ENCODE measurements around the gene RPS16. TPM values are rescaled to one million over a fixed set of nuclear protein-coding genes. Genes with fewer than 3 reads are reported as not detected.
A peak's percentile ranks its signal among the peaks of the same experiment; 100 is the strongest.

Gene RPS16
- total RNA-seq, 1 donor from 2014 or later = 4,002 TPM

GRCh38 chr19:39388657-39389056 is 47.1 kb downstream of the RPS16 start:
- Mint-ChIP-seq H3K9me3 (no peaks in the 10 kb centered on the region), H3K27ac (peak overlapping the region; percentile 33), H3K27me3 (no peaks in the 10 kb centered on the region), H3K36me3 (ENCODE audit: low read depth) (peaks cover 81% of the 10 kb centered on the region), H3K4me3 (no peak overlapping the region), H3K4me1 (peaks cover 38% of the 10 kb centered on the region)
- DNase-seq = no peak
- no peak for ATAC-seq (ENCODE audit: low read depth)
- POLR2A ChIA-PET = interaction anchor here (0.6 to 1.1 kb wide), 2 partner anchors 47 to 142 kb away, joined by 3 to 4 read pairs; partner anchors contain the start of gene SAMD4B
- TF ChIP-seq CTCF (IDR thresholded peaks at IDR 0.05) = no peak
- intact Hi-C loops (cut with micrococcal nuclease) = no loop called here
- CTCF ChIA-PET = no interaction called here

GRCh38 chr19:39386557-39386956 is 49.2 kb downstream of the RPS16 start:
- H3K27me3 Mint-ChIP-seq = no peaks in the 10 kb centered on the region
- peaks cover 28% of the 10 kb centered on the region for H3K4me1 Mint-ChIP-seq
- ChIA-PET POLR2A (no interaction called here), CTCF (no interaction called here)
- H3K9me3 Mint-ChIP-seq = no peaks in the 10 kb centered on the region
- no peak for TF ChIP-seq CTCF (IDR thresholded peaks at IDR 0.05)
- DNase-seq (no peak), ATAC-seq (ENCODE audit: low read depth) (no peak)
- no peak overlapping the region for H3K4me3 Mint-ChIP-seq
- peaks cover 91% of the 10 kb centered on the region for H3K36me3 Mint-ChIP-seq (ENCODE audit: low read depth)
- H3K27ac Mint-ChIP-seq = no peak overlapping the region
- intact Hi-C loops (cut with micrococcal nuclease) = no loop called here

DNA sequence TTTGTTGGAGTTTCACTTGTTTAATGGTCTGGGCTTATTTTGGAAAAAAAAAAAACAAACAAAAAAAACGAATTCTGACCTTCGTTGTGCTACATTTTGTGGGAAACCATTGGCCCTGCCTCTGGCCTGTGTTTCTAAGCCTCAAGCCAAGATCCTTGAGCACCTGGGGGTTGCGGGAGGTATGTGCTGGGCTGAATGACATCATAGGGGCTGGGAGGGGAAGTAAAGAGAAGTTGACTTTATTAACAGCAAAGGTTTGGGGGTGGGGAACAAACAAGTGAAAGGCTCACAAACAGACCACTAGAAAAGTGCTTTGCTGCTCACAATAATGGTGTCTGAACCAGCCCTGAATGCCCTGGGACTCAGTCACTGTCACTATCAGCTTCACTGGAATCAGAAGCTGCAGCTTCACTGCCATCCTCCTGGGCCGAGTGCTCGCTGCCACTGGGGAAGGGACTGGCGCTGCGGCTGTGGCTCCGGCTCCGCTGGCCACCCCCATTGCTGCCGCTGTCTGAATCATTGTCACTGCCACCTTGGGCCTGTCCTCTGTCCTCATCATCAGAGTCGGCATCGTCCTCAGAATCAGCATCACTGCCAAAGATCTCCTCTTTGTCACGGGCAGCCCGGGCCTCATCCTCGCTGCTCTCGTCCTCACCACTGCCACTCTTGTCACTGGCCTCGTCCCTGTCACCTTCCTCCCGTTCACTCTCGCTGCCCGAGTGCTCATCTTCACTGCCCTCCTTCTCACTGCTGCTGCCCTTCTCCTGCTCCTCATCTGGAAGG is 49.9 kb downstream of the RPS16 start:
- DNase-seq (no peak), ATAC-seq (ENCODE audit: low read depth) (no peak)
- intact Hi-C loops (cut with micrococcal nuclease) = no loop called here
- ChIA-PET POLR2A (interaction anchor here (0.8 kb wide), 1 partner anchor 37 kb away, joined by 4 read pairs; no protein-coding TSS in a partner anchor), CTCF (no interaction called here)
- Mint-ChIP-seq H3K4me1 (peaks cover 21% of the 10 kb centered on the region), H3K27ac (no peak overlapping the region), H3K4me3 (no peak overlapping the region), H3K36me3 (ENCODE audit: low read depth) (peaks cover 91% of the 10 kb centered on the region), H3K27me3 (no peaks in the 10 kb centered on the region), H3K9me3 (no peaks in the 10 kb centered on the region)
- TF ChIP-seq CTCF (IDR thresholded peaks at IDR 0.05) = no peak

GRCh38 chr19:39384839-39385568 is 50.7 kb downstream of the RPS16 start:
- Mint-ChIP-seq H3K4me1 (peaks cover 13% of the 10 kb centered on the region), H3K4me3 (no peak overlapping the region), H3K36me3 (ENCODE audit: low read depth) (peaks cover 88% of the 10 kb centered on the region), H3K27ac (no peak overlapping the region), H3K9me3 (no peaks in the 10 kb centered on the region), H3K27me3 (no peaks in the 10 kb centered on the region)
- no peak for DNase-seq
- no peak for ATAC-seq (ENCODE audit: low read depth)
- ChIA-PET CTCF (no interaction called here), POLR2A (interaction anchor here (0.7 to 0.8 kb wide), 2 partner anchors 37 to 84 kb away, joined by 3 to 4 read pairs; no protein-coding TSS in a partner anchor)
- TF ChIP-seq CTCF (IDR thresholded peaks at IDR 0.05) = no peak
- intact Hi-C loops (cut with micrococcal nuclease) = no loop called here

Other genes starting within 250 kb of the RPS16 start
- not detected in 2 replicates for gene NCCRP1, start 239.0 kb downstream of the RPS16 start, total RNA-seq
- gene SYCN, start 231.7 kb downstream of the RPS16 start, total RNA-seq = not detected in 2 replicates
- not detected in 2 replicates for gene IFNL3, start 190.9 kb downstream of the RPS16 start, total RNA-seq
- not detected in 2 replicates for gene IFNL4, start 187.1 kb downstream of the RPS16 start, total RNA-seq
- gene IFNL2, start 167.6 kb downstream of the RPS16 start, total RNA-seq = not detected in 2 replicates
- gene IFNL1, start 139.5 kb downstream of the RPS16 start, total RNA-seq = not detected in 2 replicates
- gene LRFN1, start 115.1 kb downstream of the RPS16 start, total RNA-seq = 0.58 and 0.71 TPM in 2 replicates
- gene GMFG, start 99.9 kb downstream of the RPS16 start, total RNA-seq = 149 and 168 TPM in 2 replicates
- 53.0 and 60.7 TPM in 2 replicates for gene SAMD4B, start 93.5 kb downstream of the RPS16 start, total RNA-seq
- gene PAF1, start 44.8 kb downstream of the RPS16 start, total RNA-seq = 50.3 and 52.4 TPM in 2 replicates
- gene MED29, start 44.6 kb downstream of the RPS16 start, total RNA-seq = 38.0 and 39.0 TPM in 2 replicates
- gene ZFP36, start 29.1 kb downstream of the RPS16 start, total RNA-seq = 167 and 206 TPM in 2 replicates
- gene PLEKHG2, start 23.3 kb downstream of the RPS16 start, total RNA-seq = 111 and 125 TPM in 2 replicates
- gene SUPT5H, start 9.6 kb upstream of the RPS16 start, total RNA-seq = 184 and 200 TPM in 2 replicates
- gene TIMM50, start 44.9 kb upstream of the RPS16 start, total RNA-seq = 63.8 and 68.9 TPM in 2 replicates
- 0.53 and 0.73 TPM in 2 replicates for gene DLL3, start 63.0 kb upstream of the RPS16 start, total RNA-seq
- not detected in 2 replicates for gene SELENOV, start 79.2 kb upstream of the RPS16 start, total RNA-seq
- gene EID2B, start 96.9 kb upstream of the RPS16 start, total RNA-seq = 3.3 and 4.0 TPM in 2 replicates
- 11.4 and 11.5 TPM in 2 replicates for gene EID2, start 104.2 kb upstream of the RPS16 start, total RNA-seq
- not detected in 2 replicates for gene LGALS13, start 166.6 kb upstream of the RPS16 start, total RNA-seq
- gene LGALS16, start 220.0 kb upstream of the RPS16 start, total RNA-seq = not detected in 2 replicates

Measured in activated B cell treated with CpG ODN at 0.5 μM for 24 hours (primary cell).